Measurements from ENCODE around the gene SLC4A2.
A peak's percentile ranks its signal among the peaks of the same experiment; 100 is the strongest.

SLC4A2 gene

DNA sequence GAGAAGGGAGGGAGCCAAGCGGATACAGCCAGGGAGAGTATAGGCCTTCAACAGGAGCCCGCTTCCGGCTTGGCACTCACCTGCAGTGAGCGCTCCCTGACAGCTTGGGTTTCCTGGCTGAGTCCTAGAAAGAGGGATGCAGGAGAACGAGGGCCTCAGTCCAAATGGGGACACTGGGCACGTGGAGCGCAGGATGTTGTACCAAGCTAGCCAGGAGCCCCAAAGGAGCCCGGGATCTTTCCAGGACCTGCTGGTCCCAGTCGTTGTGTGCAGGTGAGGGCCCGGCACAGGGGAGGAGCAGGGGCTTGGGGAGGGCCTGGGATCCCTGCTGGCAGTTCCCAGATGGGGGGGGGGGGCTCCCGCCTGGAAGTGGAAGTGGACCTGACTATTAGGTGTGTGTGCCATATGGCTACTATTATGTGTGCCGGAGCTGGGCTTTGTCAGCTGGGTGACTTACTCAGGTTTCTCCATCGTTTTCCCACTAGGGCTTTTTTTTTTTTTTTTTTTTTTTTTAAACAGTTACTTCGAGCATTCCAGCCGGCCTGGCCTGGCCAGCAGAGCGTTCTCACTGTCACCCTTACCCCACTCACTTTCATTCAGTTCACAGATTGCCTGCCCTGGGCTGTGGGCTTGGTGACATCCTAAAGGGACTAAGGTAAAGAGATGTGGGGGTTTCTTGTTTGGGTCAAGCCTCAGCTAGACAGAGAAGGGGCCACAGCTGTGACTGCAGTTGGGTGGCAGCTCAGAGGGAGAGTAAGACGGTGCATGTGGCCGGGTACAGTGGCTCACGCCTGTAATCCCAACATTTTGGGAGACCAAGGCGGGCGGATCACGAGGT is 30.7 kb downstream of the SLC4A2 start:
- Histone ChIP-seq H3K36me3 (ENCODE audit: insufficient read depth, low read length) (no peaks in the 10 kb centered on the region), H4K20me1 (ENCODE audit: insufficient read depth, low read length, poor library complexity, severe bottlenecking) (peaks cover 59% of the 10 kb centered on the region), H3K9me2 (replicated peaks; ENCODE audit: low read depth, low read length) (no peaks in the 10 kb centered on the region), H3K79me2 (ENCODE audit: insufficient read depth, low read length) (peaks cover 80% of the 10 kb centered on the region), H3K4me2 (ENCODE audit: low read depth, low read length, poor library complexity, severe bottlenecking) (peak overlapping the region; percentile 98), H3F3A (ENCODE audit: low read depth) (no peaks in the 10 kb centered on the region), H3K4me1 (ENCODE audit: insufficient read depth, low read length, poor library complexity, severe bottlenecking) (peaks cover 31% of the 10 kb centered on the region), H2AFZ (ENCODE audit: low read length) (no peak overlapping the region), H3K4me3 (ENCODE audit: low read length, poor library complexity, severe bottlenecking) (peak overlapping the region; percentile 94), H3K9ac (ENCODE audit: low read depth, low read length, poor library complexity, severe bottlenecking) (peak overlapping the region; percentile 89), H3K27me3 (ENCODE audit: insufficient read depth, low read length, poor library complexity, severe bottlenecking) (no peaks in the 10 kb centered on the region), H3K9me3 (ENCODE audit: insufficient read depth, low read depth, low read length) (no peaks in the 10 kb centered on the region)
- no peak for TF ChIP-seq CTCF (conservative IDR thresholded peaks at IDR 0.05; ENCODE audit: low read length)
- TF ChIP-seq EZH2phosphoT487 (IDR thresholded peaks at IDR 0.05; ENCODE audit: borderline replicate concordance), result no peak

DNA sequence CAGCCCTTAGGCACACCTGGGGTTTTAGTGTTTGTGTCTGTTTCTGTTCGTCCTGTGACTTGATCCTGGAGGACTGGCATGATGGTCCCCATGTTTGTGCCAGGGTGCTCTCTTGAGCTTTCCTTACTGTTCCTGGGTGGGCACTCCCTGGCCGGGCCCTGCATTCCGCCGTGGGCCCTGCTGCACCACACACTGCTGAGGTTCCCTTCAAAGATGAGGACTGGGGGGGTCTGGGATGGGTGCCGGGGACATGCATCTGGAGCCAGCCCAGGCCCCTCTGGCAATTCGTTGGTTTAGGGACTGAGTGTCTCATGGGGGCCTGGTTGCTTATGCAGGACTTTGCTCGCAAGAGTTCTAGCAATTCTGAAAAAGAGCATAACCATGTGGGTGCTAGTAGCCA is 31.6 kb downstream of the SLC4A2 start:
- peaks cover 88% of the 10 kb centered on the region for H3K79me2 ChIP-seq (ENCODE audit: insufficient read depth, low read length)
- no peaks in the 10 kb centered on the region for H3K9me3 ChIP-seq (ENCODE audit: insufficient read depth, low read depth, low read length)
- peaks cover 68% of the 10 kb centered on the region for H4K20me1 ChIP-seq (ENCODE audit: insufficient read depth, low read length, poor library complexity, severe bottlenecking)
- H3K27me3 ChIP-seq (ENCODE audit: insufficient read depth, low read length, poor library complexity, severe bottlenecking), result no peaks in the 10 kb centered on the region
- peaks cover 22% of the 10 kb centered on the region for H3K4me1 ChIP-seq (ENCODE audit: insufficient read depth, low read length, poor library complexity, severe bottlenecking)
- no peaks in the 10 kb centered on the region for H3F3A ChIP-seq (ENCODE audit: low read depth)
- H2AFZ ChIP-seq (ENCODE audit: low read length), result no peak overlapping the region
- no peaks in the 10 kb centered on the region for H3K36me3 ChIP-seq (ENCODE audit: insufficient read depth, low read length)
- no peak for TF ChIP-seq CTCF (conservative IDR thresholded peaks at IDR 0.05; ENCODE audit: low read length)
- no peak for TF ChIP-seq EZH2phosphoT487 (IDR thresholded peaks at IDR 0.05; ENCODE audit: borderline replicate concordance)
- no peaks in the 10 kb centered on the region for H3K9me2 ChIP-seq (replicated peaks; ENCODE audit: low read depth, low read length)
- H3K4me3 ChIP-seq (ENCODE audit: low read length, poor library complexity, severe bottlenecking), result no peak overlapping the region
- no peak overlapping the region for H3K9ac ChIP-seq (ENCODE audit: low read depth, low read length, poor library complexity, severe bottlenecking)
- H3K4me2 ChIP-seq (ENCODE audit: low read depth, low read length, poor library complexity, severe bottlenecking), result peak overlapping the region; percentile 25

- Histone ChIP-seq H3K4me3 (ENCODE audit: low read length, poor library complexity, severe bottlenecking) (no peak overlapping the region), H3K9ac (ENCODE audit: low read depth, low read length, poor library complexity, severe bottlenecking) (no peak overlapping the region), H2AFZ (ENCODE audit: low read length) (no peak overlapping the region), H3K27me3 (ENCODE audit: insufficient read depth, low read length, poor library complexity, severe bottlenecking) (no peaks in the 10 kb centered on the region), H3F3A (ENCODE audit: low read depth) (no peaks in the 10 kb centered on the region), H3K9me3 (ENCODE audit: insufficient read depth, low read depth, low read length) (no peaks in the 10 kb centered on the region), H3K4me1 (ENCODE audit: insufficient read depth, low read length, poor library complexity, severe bottlenecking) (peaks cover 22% of the 10 kb centered on the region), H3K79me2 (ENCODE audit: insufficient read depth, low read length) (peaks cover 91% of the 10 kb centered on the region), H3K4me2 (ENCODE audit: low read depth, low read length, poor library complexity, severe bottlenecking) (peak overlapping the region; percentile 25), H3K36me3 (ENCODE audit: insufficient read depth, low read length) (no peaks in the 10 kb centered on the region), H4K20me1 (ENCODE audit: insufficient read depth, low read length, poor library complexity, severe bottlenecking) (peaks cover 70% of the 10 kb centered on the region), H3K9me2 (replicated peaks; ENCODE audit: low read depth, low read length) (no peaks in the 10 kb centered on the region)
- TF ChIP-seq CTCF (conservative IDR thresholded peaks at IDR 0.05; ENCODE audit: low read length), result peak; percentile 69
- TF ChIP-seq EZH2phosphoT487 (IDR thresholded peaks at IDR 0.05; ENCODE audit: borderline replicate concordance), result no peak
Observed at GRCh38 chr7:151091431-151091830, 32.0 kb downstream of the SLC4A2 start.

Measured in Loucy (cell line).